A673 (cell line): ENCODE data around the gene CACNA2D3. TPM values are rescaled to one million over a fixed set of nuclear protein-coding genes. Genes with fewer than 3 reads are reported as not detected.

Experiments
- BruUV-seq: library from RNA; stranded (reverse); fragments of 400-500 nt; replicated peaks from 2 replicates; lab custom pipeline; 2021; lab: Mats Ljungman, UMichigan
- CTCF ChIA-PET: fragments of 300-600 bp; sonication (Branson Sonifier 250); formaldehyde crosslinking; loops from one replicate; lab custom pipeline; 2022; ENCODE audit warnings: antibody characterized with exemption; lab: Charles Lee
- POLR2A ChIA-PET: fragments of 300-600 bp; sonication (Branson Sonifier 250); formaldehyde crosslinking; loops from one replicate; lab custom pipeline; 2022; ENCODE audit warnings: antibody characterized with exemption; ENCODE audit not compliant: low non-redundant PET; lab: Charles Lee
- DNase-seq: peaks from one replicate; pipeline ENCODE4 v3.0.0-alpha.2; 2015; ENCODE audit warnings: low spot score
- H3K27ac ChIP-seq: fragments of 200-600 bp; sonication (generic); 2 replicates; pipeline ENCODE4 v1.5.1; 2016; ENCODE audit warnings: mixed run types, low read depth, mild to moderate bottlenecking, mixed read lengths, antibody characterized with exemption, low read length; ENCODE audit not compliant: poor library complexity, severe bottlenecking
- H3K27me3 ChIP-seq: fragments of 200-600 bp; sonication (generic); replicated peaks from 2 replicates; pipeline ENCODE4 v1.6.1; 2017; ENCODE audit warnings: mixed run types, low read depth, mild to moderate bottlenecking, mixed read lengths, antibody characterized with exemption, low read length; ENCODE audit not compliant: insufficient read depth, poor library complexity
- H3K36me3 ChIP-seq: fragments of 200-600 bp; sonication (generic); 2 replicates; pipeline ENCODE4 v1.6.1; 2016; ENCODE audit warnings: mixed run types, mild to moderate bottlenecking, mixed read lengths, antibody characterized with exemption, low read length; ENCODE audit not compliant: insufficient read depth, poor library complexity, severe bottlenecking
- H3K4me1 ChIP-seq: fragments of 200-600 bp; sonication (generic); 2 replicates; pipeline ENCODE4 v1.6.1; 2017; ENCODE audit warnings: mixed run types, mild to moderate bottlenecking, mixed read lengths, antibody characterized with exemption, low read length; ENCODE audit not compliant: insufficient read depth, poor library complexity, severe bottlenecking
- H3K4me3 ChIP-seq: fragments of 200-600 bp; sonication (generic); 2 replicates; pipeline ENCODE4 v1.5.1; 2016; ENCODE audit warnings: low read depth, mixed run types, mild to moderate bottlenecking, mixed read lengths, low read length; ENCODE audit not compliant: poor library complexity, severe bottlenecking
- H3K9me3 ChIP-seq: fragments of 200-600 bp; sonication (generic); 2 replicates; pipeline ENCODE4 v1.6.1; 2016; ENCODE audit warnings: mixed run types, low read depth, mild to moderate bottlenecking, mixed read lengths, antibody characterized with exemption, low read length; ENCODE audit not compliant: poor library complexity, severe bottlenecking
- EZH2 ChIP-seq: fragments of 200-600 bp; sonication (generic); IDR thresholded peaks from 2 replicates; pipeline ENCODE4 v1.6.1; 2017; ENCODE audit warnings: borderline replicate concordance, low read depth, mild to moderate bottlenecking, mixed read lengths, antibody characterized with exemption, low read length; ENCODE audit not compliant: poor library complexity, severe bottlenecking
- intact Hi-C: fragments of 100-400 bp; cut with micrococcal nuclease; formaldehyde crosslinking; loops from one replicate; pipeline ENCODE4 v1.10.0; 2022; ENCODE audit not compliant: unreplicated experiment
- total RNA-seq: library from RNA; stranded (reverse); gene quantifications from 2 replicates; pipeline ENCODE4 v1.2.3, GENCODE V29; 2021
- TF ChIP-seq, protein P1 (sequence below): fragments of 300-800, 200-600 bp; sonication (generic); conservative IDR thresholded peaks from 2 replicates; pipeline ENCODE4 v1.5.1; 2017; ENCODE audit warnings: low read depth, mild to moderate bottlenecking, antibody characterized with exemption, low read length, moderate library complexity, mixed read lengths

The CACNA2D3 gene
- total RNA-seq, 1 experiment from 2014 or later: not detected

DNA sequence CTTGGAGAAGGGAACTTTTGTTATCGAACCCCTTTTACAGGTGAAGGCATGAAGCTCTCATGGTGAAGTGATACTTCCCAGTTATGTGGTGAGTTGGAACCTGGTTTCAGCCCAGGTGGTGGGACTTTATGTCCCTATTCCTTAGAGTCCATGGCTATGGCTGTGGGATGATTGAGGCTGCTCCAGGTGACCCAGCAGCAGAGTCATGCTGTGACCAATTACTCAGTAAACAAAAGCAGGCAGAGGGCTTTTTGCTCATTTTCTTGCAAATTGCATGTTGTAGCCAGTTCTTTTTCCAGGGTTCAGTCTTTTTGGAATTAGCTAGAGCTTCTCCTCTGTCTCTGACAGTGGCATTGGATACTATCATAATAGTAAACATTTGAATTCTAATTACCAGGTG, 70.7 kb downstream of the CACNA2D3 start:
- no peak for DNase-seq
- Histone ChIP-seq H3K27me3 (no peaks in the 10 kb centered on the region), H3K4me1 (no peaks in the 10 kb centered on the region), H3K4me3 (no peak overlapping the region), H3K9me3 (no peaks in the 10 kb centered on the region), H3K36me3 (no peaks in the 10 kb centered on the region), H3K27ac (no peak overlapping the region)
- TF ChIP-seq EZH2: no peak
- TF ChIP-seq, protein P1, sequence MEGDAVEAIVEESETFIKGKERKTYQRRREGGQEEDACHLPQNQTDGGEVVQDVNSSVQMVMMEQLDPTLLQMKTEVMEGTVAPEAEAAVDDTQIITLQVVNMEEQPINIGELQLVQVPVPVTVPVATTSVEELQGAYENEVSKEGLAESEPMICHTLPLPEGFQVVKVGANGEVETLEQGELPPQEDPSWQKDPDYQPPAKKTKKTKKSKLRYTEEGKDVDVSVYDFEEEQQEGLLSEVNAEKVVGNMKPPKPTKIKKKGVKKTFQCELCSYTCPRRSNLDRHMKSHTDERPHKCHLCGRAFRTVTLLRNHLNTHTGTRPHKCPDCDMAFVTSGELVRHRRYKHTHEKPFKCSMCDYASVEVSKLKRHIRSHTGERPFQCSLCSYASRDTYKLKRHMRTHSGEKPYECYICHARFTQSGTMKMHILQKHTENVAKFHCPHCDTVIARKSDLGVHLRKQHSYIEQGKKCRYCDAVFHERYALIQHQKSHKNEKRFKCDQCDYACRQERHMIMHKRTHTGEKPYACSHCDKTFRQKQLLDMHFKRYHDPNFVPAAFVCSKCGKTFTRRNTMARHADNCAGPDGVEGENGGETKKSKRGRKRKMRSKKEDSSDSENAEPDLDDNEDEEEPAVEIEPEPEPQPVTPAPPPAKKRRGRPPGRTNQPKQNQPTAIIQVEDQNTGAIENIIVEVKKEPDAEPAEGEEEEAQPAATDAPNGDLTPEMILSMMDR: no peak
- BruUV-seq: no TSS peak
- ChIA-PET CTCF (no interaction called here), POLR2A (no interaction called here)
- intact Hi-C loops: no loop called here

DNA sequence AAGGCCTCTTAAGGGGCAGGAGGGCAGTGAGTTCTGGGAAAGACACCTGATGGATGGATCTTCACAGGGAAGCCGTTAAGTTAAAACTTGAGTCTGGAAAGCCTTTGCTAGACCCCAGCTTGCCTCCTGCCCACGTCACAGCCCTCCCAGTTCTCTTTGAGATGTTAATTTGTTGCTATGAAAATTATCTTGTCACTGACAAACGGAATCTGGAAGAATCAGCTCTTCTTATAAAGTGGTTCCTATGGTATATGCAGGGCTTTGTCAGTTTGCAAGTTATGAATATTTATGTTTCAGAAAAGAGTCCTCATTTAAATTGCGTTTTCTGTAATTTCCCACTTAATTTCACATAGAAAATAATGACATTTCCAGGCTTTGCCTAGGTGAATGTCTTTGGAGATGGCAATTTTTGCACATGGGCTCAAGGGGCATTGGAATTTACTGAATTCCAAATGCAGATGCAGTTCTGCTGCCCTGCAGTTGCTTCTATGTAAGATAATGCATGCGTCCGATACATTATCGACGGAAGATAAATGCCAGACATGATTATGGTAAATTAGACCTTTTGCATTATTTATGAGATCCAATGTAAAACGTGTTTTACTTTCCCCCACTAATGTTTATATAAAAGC, 74.1 kb downstream of the CACNA2D3 start:
- H3K27ac ChIP-seq: no peak overlapping the region
- no TSS peak for BruUV-seq
- H3K4me3 ChIP-seq: no peak overlapping the region
- intact Hi-C loops: no loop called here
- CTCF ChIA-PET: no interaction called here
- no peaks in the 10 kb centered on the region for H3K4me1 ChIP-seq
- no peaks in the 10 kb centered on the region for H3K36me3 ChIP-seq
- no peaks in the 10 kb centered on the region for H3K9me3 ChIP-seq
- DNase-seq: no peak
- POLR2A ChIA-PET: no interaction called here
- no peak for TF ChIP-seq EZH2
- TF ChIP-seq, protein P1: no peak
- H3K27me3 ChIP-seq: no peaks in the 10 kb centered on the region

DNA sequence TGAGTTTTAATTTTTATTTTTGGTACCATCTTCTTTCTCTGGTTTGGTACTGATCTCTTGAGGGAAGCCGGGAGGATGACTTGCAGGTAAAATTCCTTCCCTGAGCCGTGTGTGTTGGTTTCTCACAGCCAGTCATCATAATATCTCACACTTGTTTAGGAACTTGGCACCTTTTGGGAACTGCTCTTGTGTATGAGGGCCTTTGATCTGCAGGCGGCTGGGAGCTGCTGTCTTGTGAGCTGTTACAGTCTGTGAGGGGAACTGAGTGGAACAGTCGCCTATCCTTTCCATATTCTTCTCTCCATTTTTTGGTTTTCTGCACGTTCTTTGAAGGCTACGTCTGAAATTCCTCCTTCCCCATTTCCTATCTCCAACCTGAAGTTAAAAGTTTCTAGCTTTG, 75.2 kb downstream of the CACNA2D3 start:
- DNase-seq: no peak
- CTCF ChIA-PET: no interaction called here
- H3K27me3 ChIP-seq: no peaks in the 10 kb centered on the region
- H3K27ac ChIP-seq: no peak overlapping the region
- H3K4me3 ChIP-seq: no peak overlapping the region
- no peaks in the 10 kb centered on the region for H3K4me1 ChIP-seq
- H3K9me3 ChIP-seq: no peaks in the 10 kb centered on the region
- POLR2A ChIA-PET: no interaction called here
- intact Hi-C loops: no loop called here
- H3K36me3 ChIP-seq: no peaks in the 10 kb centered on the region
- TF ChIP-seq, protein P1: no peak
- no peak for TF ChIP-seq EZH2
- no TSS peak for BruUV-seq
